H1 (cell line): ENCODE data around the gene USP36. TPM values are rescaled to one million over a fixed set of nuclear protein-coding genes. Genes with fewer than 3 reads are reported as not detected.

Experiments
- CTCF ChIA-PET: fragments of 300-600 bp; sonication (Branson Sonifier 250); formaldehyde crosslinking; loops from one replicate; lab custom pipeline; 2021; ENCODE audit not compliant: partially characterized antibody; lab: Charles Lee
- POLR2A ChIA-PET: fragments of 300-600 bp; sonication (Branson Sonifier 250); formaldehyde crosslinking; loops from one replicate; lab custom pipeline; 2021; ENCODE audit warnings: inconsistent platforms; ENCODE audit not compliant: partially characterized antibody; lab: Charles Lee
- DNase-seq, 2 experiments: peaks; one replicate each; pipeline versions ENCODE4 v3.0.0 to v3.0.0-alpha.2; 2010 to 2022; ENCODE audit warnings: low spot score in 2 of 2, low read depth in 1 of 2, mixed read lengths in 1 of 2
- FAIRE-seq: peaks from 2 replicates; lab custom pipeline; 2011; peaks lifted over from hg19 to GRCh38; lab: Jason Lieb, UNC
- H2AFZ ChIP-seq: 2 replicates; pipeline ENCODE4 v1.8.1; 2012; ENCODE audit warnings: low read length, inconsistent platforms
- H2AK5ac ChIP-seq: 2 replicates; pipeline ENCODE4 v1.6.1; 2013; ENCODE audit warnings: low read depth, low read length
- H2BK120ac ChIP-seq: replicated peaks from 2 replicates; pipeline ENCODE3; 2013; ENCODE audit warnings: low read depth, low read length, inconsistent platforms
- H2BK12ac ChIP-seq: 2 replicates; pipeline ENCODE4 v1.6.1; 2013; ENCODE audit warnings: low read depth, low read length
- H2BK15ac ChIP-seq: 2 replicates; pipeline ENCODE4 v1.6.1; 2013; ENCODE audit warnings: low read length
- H2BK20ac ChIP-seq: 2 replicates; pipeline ENCODE4 v1.6.1; 2013; ENCODE audit warnings: low read length
- H2BK5ac ChIP-seq: 2 replicates; pipeline ENCODE4 v1.6.1; 2013; ENCODE audit warnings: low read depth, low read length
- H3K14ac ChIP-seq: 2 replicates; pipeline ENCODE4 v1.6.1; 2013; ENCODE audit warnings: inconsistent platforms; ENCODE audit not compliant: insufficient read length
- H3K18ac ChIP-seq: 2 replicates; pipeline ENCODE4 v1.6.1; 2013; ENCODE audit warnings: low read length; ENCODE audit errors: extremely low read depth
- H3K23ac ChIP-seq: 2 replicates; pipeline ENCODE4 v1.6.1; 2013; ENCODE audit warnings: inconsistent platforms; ENCODE audit not compliant: insufficient read length
- H3K23me2 ChIP-seq: 2 replicates; pipeline ENCODE4 v1.6.1; 2013; ENCODE audit warnings: low read depth, low read length
- H3K27ac ChIP-seq: 2 replicates; pipeline ENCODE4 v1.6.1; 2011; ENCODE audit warnings: low read depth, low read length, inconsistent platforms
- H3K27me3 ChIP-seq, 4 experiments: replicated peaks in 1 of 4; 1 replicate in 1 of 4; 2 replicates in 3 of 4; pipeline versions ENCODE4 v1.6.1 to v1.8.1; 2011 to 2013; ENCODE audit warnings: low read length in 3 of 4, mild to moderate bottlenecking in 3 of 4, inconsistent platforms in 2 of 4, mixed read lengths in 2 of 4, moderate library complexity in 1 of 4; ENCODE audit not compliant: control insufficient read depth in 3 of 4, insufficient read depth in 3 of 4; ENCODE audit errors: extremely low read depth in 1 of 4
- H3K36me3 ChIP-seq, 4 experiments: 2 replicates each; pipeline versions ENCODE4 v1.6.1 to v1.8.1; 2011 to 2013; ENCODE audit warnings: mild to moderate bottlenecking in 4 of 4, low read length in 3 of 4, moderate library complexity in 2 of 4, control low read depth in 1 of 4, inconsistent platforms in 1 of 4; ENCODE audit not compliant: insufficient read depth in 4 of 4, control insufficient read depth in 2 of 4
- H3K4ac ChIP-seq: replicated peaks from 2 replicates; pipeline ENCODE3; 2013; ENCODE audit warnings: low read length, low read depth, mixed read lengths, inconsistent platforms; ENCODE audit not compliant: insufficient read length
- H3K4me1 ChIP-seq, 4 experiments: replicated peaks in 1 of 4; 1 replicate in 1 of 4; 2 replicates in 3 of 4; pipeline versions ENCODE4 v1.6.1 to v1.8.1; 2011 to 2013; ENCODE audit warnings: low read length in 3 of 4, inconsistent platforms in 2 of 4, mixed read lengths in 1 of 4; ENCODE audit not compliant: insufficient read depth in 4 of 4, control insufficient read depth in 3 of 4
- H3K4me2 ChIP-seq, 2 experiments: 2 replicates each; pipeline versions ENCODE4 v1.6.1 to v1.8.1; 2011 to 2013; ENCODE audit warnings: low read depth in 2 of 2, low read length in 2 of 2, control low read depth in 1 of 2, inconsistent platforms in 1 of 2, mild to moderate bottlenecking in 1 of 2; ENCODE audit not compliant: insufficient read depth in 1 of 2
- H3K4me3 ChIP-seq, 4 experiments: fragments of 200-600, 300-600 bp in 1 of 4; sonication (generic), shearing (Covaris generic), sonication (Bioruptor Twin) in 1 of 4; 2 replicates each; pipeline versions ENCODE4 v1.5.1 to v1.8.1; 2011 to 2016; ENCODE audit warnings: low read length in 4 of 4, low read depth in 3 of 4, control low read depth in 2 of 4, inconsistent platforms in 2 of 4, mild to moderate bottlenecking in 2 of 4, mixed read lengths in 1 of 4, moderate library complexity in 1 of 4; ENCODE audit not compliant: insufficient read depth in 2 of 4; ENCODE audit errors: extremely low read depth in 1 of 4
- H3K56ac ChIP-seq: replicated peaks from 2 replicates; pipeline ENCODE3; 2013; ENCODE audit warnings: low read depth, mild to moderate bottlenecking, mixed read lengths, low read length, inconsistent platforms; ENCODE audit not compliant: insufficient read length
- H3K79me1 ChIP-seq: 2 replicates; pipeline ENCODE4 v1.6.1; 2013; ENCODE audit warnings: low read depth, low read length, control low read depth
- H3K79me2 ChIP-seq, 2 experiments: 2 replicates each; pipeline versions ENCODE4 v1.6.1 to v1.8.1; 2012 to 2013; ENCODE audit warnings: low read length in 2 of 2, mild to moderate bottlenecking in 2 of 2, inconsistent platforms in 1 of 2; ENCODE audit not compliant: insufficient read depth in 2 of 2, control insufficient read depth in 1 of 2
- H3K9ac ChIP-seq, 4 experiments: replicated peaks in 1 of 4; 1 replicate in 1 of 4; 2 replicates in 3 of 4; pipeline versions ENCODE4 v1.6.1 to v1.8.1; 2011 to 2013; ENCODE audit warnings: low read depth in 3 of 4, low read length in 3 of 4, control low read depth in 2 of 4, mild to moderate bottlenecking in 2 of 4, moderate library complexity in 2 of 4, inconsistent platforms in 1 of 4; ENCODE audit errors: extremely low read depth in 1 of 4
- H3K9me3 ChIP-seq, 2 experiments: 2 replicates each; pipeline versions ENCODE4 v1.6.1 to v1.8.1; 2012 to 2013; ENCODE audit warnings: mild to moderate bottlenecking in 2 of 2, moderate library complexity in 2 of 2, control low read depth in 1 of 2, inconsistent platforms in 1 of 2, low read depth in 1 of 2, low read length in 1 of 2, mixed read lengths in 1 of 2; ENCODE audit not compliant: insufficient read depth in 2 of 2
- H4K20me1 ChIP-seq, 2 experiments: replicated peaks in 1 of 2; 2 replicates each; pipeline versions ENCODE3 to v1.8.1; 2011 to 2013; ENCODE audit warnings: inconsistent platforms in 2 of 2, low read length in 2 of 2, mild to moderate bottlenecking in 1 of 2; ENCODE audit not compliant: insufficient read depth in 2 of 2, control insufficient read depth in 1 of 2
- H4K5ac ChIP-seq: 2 replicates; pipeline ENCODE4 v1.6.1; 2013; ENCODE audit warnings: low read length, low read depth, mixed read lengths, inconsistent platforms; ENCODE audit not compliant: insufficient read length
- H4K8ac ChIP-seq: 2 replicates; pipeline ENCODE4 v1.8.0; 2013; ENCODE audit warnings: mild to moderate bottlenecking, moderate library complexity, low read length, inconsistent platforms; ENCODE audit not compliant: insufficient read depth; ENCODE audit errors: extremely low read depth
- H4K91ac ChIP-seq: replicated peaks from 2 replicates; pipeline ENCODE3; 2013; ENCODE audit warnings: low read length, mixed read lengths, inconsistent platforms; ENCODE audit not compliant: insufficient read length
- EZH2 ChIP-seq: fragments of 200-600 bp; sonication (generic); IDR thresholded peaks from 2 replicates; pipeline ENCODE4 v1.7.1; 2012; ENCODE audit warnings: low read depth, mild to moderate bottlenecking, moderate library complexity, low read length, inconsistent platforms; ENCODE audit not compliant: severe bottlenecking
- KDM1A ChIP-seq: fragments of 200-600, 300-600 bp; sonication (generic); IDR thresholded peaks from 2 replicates; pipeline ENCODE4 v1.7.1; 2016; ENCODE audit warnings: mild to moderate bottlenecking, low read length, borderline replicate concordance
- SAP30 ChIP-seq: fragments of 300-600 bp; sonication (generic); IDR thresholded peaks from 2 replicates; pipeline ENCODE4 v1.7.1; 2012; ENCODE audit warnings: low read length, moderate library complexity, mild to moderate bottlenecking, inconsistent platforms; ENCODE audit not compliant: insufficient read depth, insufficient replicate concordance
- WGBS, 2 experiments: shearing (Covaris generic) in 1 of 2; methylation state at CpG; one replicate each; pipeline versions ENCODE4 v1.1.6 to v1.1.7; 2013 to 2015; ENCODE audit warnings: low lambda C conversion rate in 2 of 2, mixed read lengths in 2 of 2, inconsistent platforms in 1 of 2, low coverage in 1 of 2, missing lambda C conversion rate in 1 of 2; ENCODE audit not compliant: insufficient replicate concordance in 2 of 2, insufficient coverage in 1 of 2, insufficient read length in 1 of 2; ENCODE audit errors: extremely low coverage in 1 of 2, missing lambda C conversion rate in 1 of 2; 5-methylcytosine and 5-hydroxymethylcytosine counted together
- polyA plus RNA-seq, 7 experiments: library from polyadenylated mRNA; depleted of rRNA in 3 of 7; stranded (reverse) in 5 of 7; unstranded in 2 of 7; fragments of >200 nt in 5 of 7; fragments of 200-250 nt in 2 of 7; gene quantifications; 1 replicate in 5 of 7; 2 replicates in 1 of 7; 4 replicates in 1 of 7; pipeline versions ENCODE4 v1.2.1 to v1.2.3, GENCODE V29; 2011 to 2013; ENCODE audit warnings: missing spikeins in 2 of 7, mixed read lengths in 2 of 7
- total RNA-seq: library from RNA; stranded (reverse); fragmentation: NEBNext Ultra II Directional; extraction: Animal tissue kit (Norgen Biotek cat#: 25700); gene quantifications from 2 replicates; pipeline ENCODE4 v1.2.1, GENCODE V29; 2021
- TF ChIP-seq, protein P1 (sequence below): IDR thresholded peaks from 2 replicates; pipeline ENCODE4 v1.6.1; 2011; ENCODE audit warnings: low read depth, mild to moderate bottlenecking, low read length; ENCODE audit not compliant: insufficient read depth
- TF ChIP-seq, protein P2 (sequence below): IDR thresholded peaks from 2 replicates; pipeline ENCODE4 v1.6.1; 2012; ENCODE audit warnings: inconsistent platforms

USP36 gene
- total and polyA plus RNA-seq, 2 of the 8 experiments (the other 6 are each of a cell fraction or from before 2014, with no cell fraction given), result 40.7 to 67.7 TPM

DNA sequence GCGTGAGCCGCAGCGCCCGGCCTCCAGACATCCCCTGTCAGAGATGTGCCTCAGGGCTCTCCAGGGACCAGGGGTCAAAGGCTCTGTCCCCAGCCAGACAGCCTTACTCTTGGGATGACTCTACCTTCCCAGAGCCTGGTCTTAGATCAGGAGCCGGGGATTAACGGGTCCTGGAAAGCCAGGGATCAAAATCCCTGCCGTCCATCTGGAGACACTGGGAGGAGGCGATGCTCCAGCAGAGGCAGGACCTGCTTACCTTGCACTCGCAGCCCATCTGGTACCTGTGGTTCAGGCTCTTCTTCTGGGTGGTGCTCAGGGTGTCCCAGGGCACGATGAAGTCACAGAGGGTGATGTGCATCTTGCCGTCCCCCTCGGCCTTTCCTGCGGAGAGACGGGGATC, 16.7 kb upstream of the USP36 start:
- Histone ChIP-seq H3K4me1 (no peaks in the 10 kb centered on the region), H3K36me3 (peaks cover 0 to 6% (median 2%) of the 10 kb centered on the region in 4 experiments; a peak in 5 of 8 replicates), H2AFZ (no peak overlapping the region), H3K27ac (no peak overlapping the region), H2BK5ac (no peak overlapping the region), H2BK12ac (no peak overlapping the region), H2BK15ac (no peak overlapping the region), H3K79me2 (no peaks in the 10 kb centered on the region), H2AK5ac (no peak overlapping the region), H3K9me3 (no peaks in the 10 kb centered on the region), H4K20me1 (peaks cover 0 to 2% of the 10 kb centered on the region in 2 experiments), H3K14ac (no peak overlapping the region), H3K4me3 (no peak overlapping the region), H3K23me2 (no peaks in the 10 kb centered on the region), H2BK20ac (no peak overlapping the region), H3K4me2 (no peak overlapping the region), H4K5ac (no peak overlapping the region), H2BK120ac (no peak overlapping the region), H3K27me3 (no peaks in the 10 kb centered on the region), H3K23ac (no peak overlapping the region), H3K79me1 (no peaks in the 10 kb centered on the region), H3K18ac (no peak overlapping the region), H4K8ac (no peak overlapping the region), H3K56ac (no peak overlapping the region), H3K9ac (no peak overlapping the region), H4K91ac (no peak overlapping the region), H3K4ac (no peak overlapping the region)
- DNase-seq (no peak), FAIRE-seq (no peak)
- TF ChIP-seq EZH2 (no peak), SAP30 (no peak), KDM1A (no peak)
- TF ChIP-seq, protein P1, sequence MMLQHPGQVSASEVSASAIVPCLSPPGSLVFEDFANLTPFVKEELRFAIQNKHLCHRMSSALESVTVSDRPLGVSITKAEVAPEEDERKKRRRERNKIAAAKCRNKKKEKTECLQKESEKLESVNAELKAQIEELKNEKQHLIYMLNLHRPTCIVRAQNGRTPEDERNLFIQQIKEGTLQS, result no peak
- TF ChIP-seq, protein P2, sequence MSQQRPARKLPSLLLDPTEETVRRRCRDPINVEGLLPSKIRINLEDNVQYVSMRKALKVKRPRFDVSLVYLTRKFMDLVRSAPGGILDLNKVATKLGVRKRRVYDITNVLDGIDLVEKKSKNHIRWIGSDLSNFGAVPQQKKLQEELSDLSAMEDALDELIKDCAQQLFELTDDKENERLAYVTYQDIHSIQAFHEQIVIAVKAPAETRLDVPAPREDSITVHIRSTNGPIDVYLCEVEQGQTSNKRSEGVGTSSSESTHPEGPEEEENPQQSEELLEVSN, result no peak
- POLR2A ChIA-PET, result no interaction called here
- CTCF ChIA-PET, result interaction anchor here (0.6 to 1.8 kb wide), 3 partner anchors 114 to 516 kb away, joined by 3 to 7 read pairs (median 4); no protein-coding TSS in a partner anchor
- 95% methylated on average over 14 of the region's 14 CpGs; no CpG with 5 or more reads in 1 of the 2 experiments for WGBS, 2 experiments
